Measurements from ENCODE around the gene SETBP1.

The SETBP1 gene

GRCh38 chr18:45066886-45067285, 386.2 kb downstream of the SETBP1 start:
- DNase-seq (ENCODE audit: low read depth), result no peak

DNA sequence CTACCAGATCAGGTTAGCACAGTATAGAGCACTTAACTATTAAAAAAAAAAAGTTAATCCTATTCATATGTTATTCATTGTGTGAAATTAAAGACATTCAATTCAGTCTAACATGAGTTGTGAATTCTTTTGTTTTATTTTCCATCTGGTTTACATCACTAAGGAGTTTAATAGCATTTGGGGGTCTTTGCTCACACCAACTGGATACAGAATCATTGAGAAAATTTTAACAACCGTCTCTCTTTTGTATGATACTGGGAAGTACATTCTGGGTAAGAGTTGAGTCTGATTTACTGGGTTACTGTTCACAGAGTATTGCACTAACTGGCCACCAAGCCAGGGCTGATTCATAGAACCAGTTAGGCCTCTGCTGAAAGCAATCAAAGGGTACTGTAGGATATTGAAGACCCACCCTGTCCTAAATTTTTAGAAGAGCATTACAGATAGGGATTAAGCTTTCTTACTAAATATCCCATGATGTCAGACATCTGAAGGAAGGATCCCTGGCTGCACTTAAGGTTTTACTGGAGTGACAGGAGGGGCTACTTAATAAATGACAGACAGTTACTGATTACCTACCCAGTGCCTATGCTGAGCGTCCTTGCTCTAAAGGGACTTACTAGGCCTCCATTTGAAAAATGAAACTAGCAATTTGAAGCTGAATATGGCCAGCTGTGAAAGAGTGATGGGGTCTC, 387.9 kb downstream of the SETBP1 start:
- no peak for DNase-seq (ENCODE audit: low read depth)

GRCh38 chr18:45069546-45069945, 388.9 kb downstream of the SETBP1 start:
- no peak for DNase-seq (ENCODE audit: low read depth)

DNA sequence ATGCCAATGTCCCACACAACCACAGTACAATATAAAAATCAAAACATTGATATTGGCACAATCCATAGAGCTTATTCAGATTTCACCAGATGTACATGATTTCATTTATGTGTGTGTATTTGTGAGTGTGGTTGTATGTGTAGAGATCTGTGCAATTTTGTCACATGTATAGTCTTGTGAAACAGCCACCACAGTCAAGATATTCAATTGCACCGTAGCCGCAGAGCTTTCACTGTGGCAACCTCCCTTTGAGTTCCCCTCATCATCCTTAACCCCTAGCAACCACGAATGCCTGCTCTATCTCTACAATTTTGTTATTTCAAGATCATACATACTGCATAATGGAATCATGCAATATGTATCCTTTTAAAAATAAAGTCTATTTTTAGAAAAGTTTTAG, 391.3 kb downstream of the SETBP1 start:
- no peak for DNase-seq (ENCODE audit: low read depth)

DNA sequence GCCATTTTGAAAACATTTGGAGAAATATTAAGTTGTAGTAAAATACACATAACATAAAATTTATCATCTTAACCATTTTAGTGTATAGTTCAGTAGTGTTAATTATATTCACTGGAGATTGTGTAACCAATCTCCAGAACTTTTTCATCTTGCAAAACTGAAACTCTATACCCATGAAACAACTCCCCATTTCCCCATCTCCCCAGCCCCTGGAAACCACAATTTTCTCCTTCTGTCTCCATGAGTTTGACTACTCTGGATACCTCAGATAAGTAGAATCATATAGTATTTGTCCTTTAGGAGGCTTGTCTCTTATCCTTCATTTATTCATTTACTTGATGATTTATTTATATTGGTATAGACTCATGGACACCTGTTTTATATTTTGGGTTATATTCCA, 392.9 kb downstream of the SETBP1 start:
- no peak for DNase-seq (ENCODE audit: low read depth)

GRCh38 chr18:45081566-45082181, 401.0 kb downstream of the SETBP1 start:
- DNase-seq (ENCODE audit: low read depth), result no peak

DNA sequence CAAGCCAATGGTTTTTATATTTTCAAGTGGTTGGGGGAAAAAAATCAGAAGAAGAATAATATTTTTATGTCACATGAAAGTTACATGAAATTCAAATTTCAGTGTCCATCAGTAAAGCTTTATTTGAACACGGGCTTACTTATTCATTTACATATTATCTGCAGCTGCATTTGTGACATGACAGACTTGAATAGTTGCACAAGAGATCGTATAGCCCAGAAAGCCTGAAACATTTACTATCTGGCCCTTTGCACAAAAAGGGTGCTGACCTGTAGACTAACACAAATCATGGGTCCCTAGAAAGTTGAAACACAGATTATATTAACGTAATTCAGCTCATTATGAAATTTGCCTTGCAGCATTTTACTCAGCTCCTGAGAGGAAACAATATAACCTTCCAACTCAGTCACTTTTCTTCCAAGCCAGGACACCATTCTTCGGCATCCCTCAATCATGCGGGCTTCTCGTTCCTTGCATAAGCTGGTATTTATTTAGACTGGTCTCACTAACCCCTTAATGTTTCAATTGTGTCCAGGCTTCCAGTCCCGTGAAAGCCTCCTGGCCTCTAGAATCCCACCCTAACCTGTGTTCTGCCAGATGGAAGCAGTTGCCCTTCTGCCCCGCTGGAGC, 402.7 kb downstream of the SETBP1 start:
- DNase-seq (ENCODE audit: low read depth), result no peak

DNA sequence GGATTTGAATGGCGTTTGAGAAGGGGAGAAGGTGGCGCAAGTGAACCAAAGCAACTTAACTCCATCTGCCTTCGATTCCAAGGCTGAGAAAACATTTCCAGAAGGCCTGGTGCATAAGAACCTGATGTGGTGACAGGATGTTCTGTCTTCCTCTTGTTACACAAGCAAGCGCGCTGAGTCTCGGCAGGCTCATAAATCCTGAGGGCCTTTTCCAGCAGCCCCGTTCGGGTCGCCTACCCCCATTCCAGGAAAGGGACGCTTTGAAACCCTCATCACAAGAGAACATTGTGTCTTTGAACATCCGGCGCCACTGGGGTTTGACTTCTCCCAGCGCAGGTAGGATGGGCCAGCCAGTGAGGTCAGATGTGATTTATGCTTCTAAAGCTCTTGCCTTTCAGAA, 403.5 kb downstream of the SETBP1 start:
- no peak for DNase-seq (ENCODE audit: low read depth)

DNA sequence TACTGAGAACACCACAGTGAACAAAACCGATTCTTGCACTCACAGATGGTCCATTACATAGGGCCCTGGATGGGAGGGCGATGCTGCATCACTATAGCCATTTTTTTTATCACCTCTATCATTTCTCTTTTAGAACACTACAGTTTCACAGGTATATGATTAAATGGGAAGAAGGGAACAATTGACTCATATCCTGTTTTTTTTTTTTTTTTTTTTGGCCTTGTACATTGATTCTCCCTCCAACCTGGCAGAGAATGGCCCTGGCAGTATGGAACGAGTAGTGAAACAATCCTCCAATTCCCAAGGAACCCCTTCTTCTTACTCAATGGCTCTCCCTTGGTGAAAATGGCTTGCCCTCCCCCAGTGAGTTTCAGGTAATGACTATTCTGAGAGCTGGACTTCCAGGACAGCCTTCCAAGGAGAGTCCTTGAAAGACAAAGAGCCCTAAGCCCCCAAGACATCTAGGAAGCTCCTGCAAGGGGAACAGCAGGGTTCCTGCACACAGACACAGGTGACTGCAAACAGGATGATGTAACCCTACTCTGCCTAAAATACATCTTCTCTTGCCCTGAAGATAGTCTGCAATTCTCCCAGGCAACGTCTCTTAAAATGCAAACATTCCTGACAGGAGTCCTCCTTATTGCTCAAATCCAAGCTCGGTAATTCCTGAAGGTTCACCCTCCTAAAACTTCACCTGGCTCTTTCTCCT, 405.4 kb downstream of the SETBP1 start:
- DNase-seq (ENCODE audit: low read depth), result no peak

DNA sequence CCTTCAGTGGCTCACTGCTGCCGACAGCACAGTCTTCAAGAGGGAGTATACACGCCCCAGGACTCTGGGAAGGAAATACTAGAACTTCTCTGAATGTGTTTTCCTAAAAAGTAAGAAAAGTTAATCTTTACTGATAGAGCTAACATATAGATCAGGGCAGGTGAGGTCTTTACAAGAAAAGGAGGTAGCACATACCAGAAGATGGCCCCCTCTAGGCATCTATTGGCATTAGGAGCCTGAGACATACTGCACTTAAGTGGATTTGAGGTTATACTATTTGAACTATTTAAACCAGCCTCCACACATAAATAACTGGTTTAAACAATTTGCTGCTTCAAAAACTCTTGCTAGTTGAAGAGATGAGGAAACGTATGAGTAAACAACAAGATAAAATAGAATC, 406.1 kb downstream of the SETBP1 start:
- DNase-seq (ENCODE audit: low read depth), result no peak

- no peak for DNase-seq (ENCODE audit: low read depth)
Observed at GRCh38 chr18:45090526-45091140, 409.9 kb downstream of the SETBP1 start.

GRCh38 chr18:45100321-45101105, 419.8 kb downstream of the SETBP1 start:
- no peak for DNase-seq (ENCODE audit: low read depth)

DNA sequence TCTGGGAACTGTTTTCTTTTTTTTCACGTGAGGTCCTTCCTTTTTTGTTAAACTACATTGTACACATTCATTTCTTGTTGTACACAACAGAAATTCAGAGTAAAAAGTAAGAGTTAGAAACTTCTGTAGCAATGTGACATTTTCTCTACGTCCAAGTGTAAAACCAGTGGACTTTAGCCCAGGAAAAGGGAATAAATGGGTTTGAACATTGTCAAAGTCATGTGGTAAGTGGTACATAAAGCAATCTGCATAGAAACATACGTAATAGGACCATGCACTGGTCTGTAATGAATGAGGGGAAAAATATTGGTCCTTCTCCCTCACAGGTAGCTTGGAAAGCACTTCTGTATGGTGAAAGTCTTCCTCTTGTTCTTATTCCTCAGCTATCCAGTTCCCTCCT, 421.4 kb downstream of the SETBP1 start:
- no peak for DNase-seq (ENCODE audit: low read depth)

GRCh38 chr18:45102863-45103262, 422.2 kb downstream of the SETBP1 start:
- no peak for DNase-seq (ENCODE audit: low read depth)

DNA sequence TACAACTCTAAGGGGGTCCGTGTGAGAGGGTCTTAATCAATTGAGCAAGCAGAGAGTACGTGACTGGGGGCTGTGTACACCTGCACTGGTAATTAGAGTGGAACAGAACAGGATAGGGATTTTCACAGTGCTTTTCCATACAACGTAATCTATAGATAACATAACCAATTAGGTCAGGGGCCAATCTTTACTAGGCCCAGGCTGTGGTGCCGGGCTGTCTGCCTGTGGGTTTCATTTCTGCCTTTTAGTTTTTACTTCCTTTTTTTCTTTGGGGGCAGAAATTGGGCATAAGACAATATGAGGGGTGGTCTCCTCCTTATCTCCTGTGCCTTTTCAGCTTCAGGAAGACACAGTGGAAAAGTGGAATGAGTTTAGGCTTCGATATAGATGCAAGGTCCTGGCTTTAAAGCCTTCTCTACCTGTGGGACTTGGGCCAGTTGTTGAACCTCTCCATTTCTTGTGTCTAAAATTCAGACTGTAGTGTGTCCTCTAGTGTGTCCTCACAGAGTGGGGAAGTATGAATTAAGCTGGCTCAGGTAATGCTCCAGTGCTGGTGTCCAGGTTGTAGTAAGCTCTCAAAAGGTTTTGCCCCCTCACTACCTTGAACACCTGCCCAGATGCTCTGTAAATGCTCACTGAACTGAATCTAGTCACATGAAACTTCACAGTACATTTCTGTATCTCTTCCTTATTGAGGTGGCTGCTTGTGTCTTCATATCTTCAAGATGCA, 422.8 kb downstream of the SETBP1 start:
- DNase-seq (ENCODE audit: low read depth), result no peak

DNA sequence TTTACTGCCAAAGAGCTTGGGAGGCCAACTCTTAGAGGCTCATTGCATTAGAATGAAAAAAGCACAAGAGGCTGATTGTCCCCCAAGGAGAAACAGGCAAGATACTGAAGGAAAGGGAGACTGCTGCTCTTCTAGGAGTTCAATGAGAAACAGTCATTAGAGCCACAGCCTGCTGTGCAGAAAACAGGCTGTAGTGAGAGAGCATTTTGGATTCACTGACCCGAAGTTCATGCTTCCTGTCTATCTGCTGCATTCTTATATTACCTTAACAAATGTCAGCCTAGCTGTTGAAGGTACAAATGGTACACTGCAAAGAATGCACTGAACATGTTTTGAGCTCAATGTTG, 423.3 kb downstream of the SETBP1 start:
- DNase-seq (ENCODE audit: low read depth), result no peak

GRCh38 chr18:45106331-45106774, 425.7 kb downstream of the SETBP1 start:
- no peak for DNase-seq (ENCODE audit: low read depth)

GRCh38 chr18:45107425-45107824, 426.7 kb downstream of the SETBP1 start:
- DNase-seq (ENCODE audit: low read depth), result no peak

DNA sequence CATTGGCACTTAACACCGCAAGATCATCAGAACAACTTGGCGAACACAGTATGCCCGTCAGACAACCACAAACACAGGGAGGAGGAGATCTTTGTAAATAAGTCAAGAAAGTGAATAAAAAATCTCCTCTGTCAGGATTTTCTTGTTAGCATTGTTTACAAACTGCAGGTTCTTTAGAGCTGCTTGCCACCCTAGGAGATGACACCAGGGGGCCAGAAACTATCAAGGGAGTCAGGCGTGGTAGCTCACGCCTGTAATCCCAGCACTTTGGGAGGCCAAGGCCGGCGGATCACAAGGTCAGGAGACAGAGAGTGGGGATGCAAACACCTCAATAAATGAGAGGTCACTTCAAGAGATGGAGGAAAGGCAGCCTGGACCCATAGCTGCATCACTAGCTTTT, 428.1 kb downstream of the SETBP1 start:
- DNase-seq (ENCODE audit: low read depth), result no peak

- no peak for DNase-seq (ENCODE audit: low read depth)
Observed at GRCh38 chr18:45109271-45109670, 428.6 kb downstream of the SETBP1 start.

- DNase-seq (ENCODE audit: low read depth), result no peak
Observed at GRCh38 chr18:45109706-45110105, 429.0 kb downstream of the SETBP1 start.
